ENCODE measurements around the gene CFAP52. TPM values are rescaled to one million over a fixed set of nuclear protein-coding genes. Genes with fewer than 3 reads are reported as not detected.

The CFAP52 gene
- total and polyA plus RNA-seq, 2 of the 13 experiments (the other 11 are each of a cell fraction or from before 2014, with no cell fraction given), result not detected

- DNase-seq (ENCODE audit: low spot score) (peak; percentile 6), ATAC-seq (peak; percentile 66), FAIRE-seq (no peak)
- POLR2A ChIA-PET, result no interaction called here
- peak within 1 kb of the TSS; percentile 95 for H2AFZ ChIP-seq (ENCODE audit: low read length)
- H3K4me2 ChIP-seq (ENCODE audit: low read depth, low read length), result peak within 1 kb of the TSS; percentile 91
- H3K27me3 ChIP-seq (ENCODE audit: control insufficient read depth in 1 of 2, insufficient read depth in 2 of 2, low read length in 2 of 2), result peaks cover 0 to 6% of the 10 kb centered on the region in 2 experiments; a peak in 2 of 5 replicates
- H3K4me1 ChIP-seq (ENCODE audit: insufficient read depth, low read length), result peaks cover 47% of the 10 kb centered on the region
- 4% methylated on average over 20 of the region's 72 CpGs for WGBS (ENCODE audit: low lambda C conversion rate)
- intact Hi-C loops (cut with micrococcal nuclease; ENCODE audit: unreplicated experiment), result loop anchor here (2.0 to 10.0 kb wide), 3 partner anchors 40 to 82 kb away; partner anchors contain the start of genes CFAP52 and STX8
- BruUV-seq (replicated peaks), result TSS peak; percentile 80
- H3K79me2 ChIP-seq (ENCODE audit: insufficient read depth, low read length), result no peaks in the 10 kb centered on the region
- in situ Hi-C loops (cut with HindIII; ENCODE audit: extremely low pct_ligation_motif_present, low pct_unique_long_range_greater_than_20kb), result no loop called here
- no peaks in the 10 kb centered on the region for H3K36me3 ChIP-seq (replicated peaks in 1 of 2; ENCODE audit: control insufficient read depth in 1 of 2, insufficient read depth in 2 of 2, low read length in 2 of 2)
- H3K9ac ChIP-seq (ENCODE audit: insufficient read depth, low read depth, low read length), result peak within 1 kb of the TSS; percentile 65
- no peaks in the 10 kb centered on the region for H3K9me3 ChIP-seq (ENCODE audit: low read length)
- peak within 1 kb of the TSS; percentile 61 for H3K27ac ChIP-seq (ENCODE audit: extremely low read length, insufficient read depth, low read length)
- no peaks in the 10 kb centered on the region for H4K20me1 ChIP-seq (ENCODE audit: insufficient read depth, low read length)
- CTCF ChIA-PET (ENCODE audit: low intra/inter-chr PET ratio, low total read pairs), result interaction anchor here (1.8 kb wide), 1 partner anchor 80 kb away, joined by 3 read pairs; no protein-coding TSS in a partner anchor
- peak within 1 kb of the TSS; percentile 48 to 84 (median 62) for H3K4me3 ChIP-seq (replicated peaks in 1 of 3; ENCODE audit: insufficient read depth in 1 of 3, low read depth in 2 of 3, low read length in 3 of 3)
- TF ChIP-seq, protein P1, sequence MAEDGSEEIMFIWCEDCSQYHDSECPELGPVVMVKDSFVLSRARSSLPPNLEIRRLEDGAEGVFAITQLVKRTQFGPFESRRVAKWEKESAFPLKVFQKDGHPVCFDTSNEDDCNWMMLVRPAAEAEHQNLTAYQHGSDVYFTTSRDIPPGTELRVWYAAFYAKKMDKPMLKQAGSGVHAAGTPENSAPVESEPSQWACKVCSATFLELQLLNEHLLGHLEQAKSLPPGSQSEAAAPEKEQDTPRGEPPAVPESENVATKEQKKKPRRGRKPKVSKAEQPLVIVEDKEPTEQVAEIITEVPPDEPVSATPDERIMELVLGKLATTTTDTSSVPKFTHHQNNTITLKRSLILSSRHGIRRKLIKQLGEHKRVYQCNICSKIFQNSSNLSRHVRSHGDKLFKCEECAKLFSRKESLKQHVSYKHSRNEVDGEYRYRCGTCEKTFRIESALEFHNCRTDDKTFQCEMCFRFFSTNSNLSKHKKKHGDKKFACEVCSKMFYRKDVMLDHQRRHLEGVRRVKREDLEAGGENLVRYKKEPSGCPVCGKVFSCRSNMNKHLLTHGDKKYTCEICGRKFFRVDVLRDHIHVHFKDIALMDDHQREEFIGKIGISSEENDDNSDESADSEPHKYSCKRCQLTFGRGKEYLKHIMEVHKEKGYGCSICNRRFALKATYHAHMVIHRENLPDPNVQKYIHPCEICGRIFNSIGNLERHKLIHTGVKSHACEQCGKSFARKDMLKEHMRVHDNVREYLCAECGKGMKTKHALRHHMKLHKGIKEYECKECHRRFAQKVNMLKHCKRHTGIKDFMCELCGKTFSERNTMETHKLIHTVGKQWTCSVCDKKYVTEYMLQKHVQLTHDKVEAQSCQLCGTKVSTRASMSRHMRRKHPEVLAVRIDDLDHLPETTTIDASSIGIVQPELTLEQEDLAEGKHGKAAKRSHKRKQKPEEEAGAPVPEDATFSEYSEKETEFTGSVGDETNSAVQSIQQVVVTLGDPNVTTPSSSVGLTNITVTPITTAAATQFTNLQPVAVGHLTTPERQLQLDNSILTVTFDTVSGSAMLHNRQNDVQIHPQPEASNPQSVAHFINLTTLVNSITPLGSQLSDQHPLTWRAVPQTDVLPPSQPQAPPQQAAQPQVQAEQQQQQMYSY (CRISPR knock-in tag; IDR thresholded peaks at IDR 0.05), result no peak
- TF ChIP-seq, protein P2, sequence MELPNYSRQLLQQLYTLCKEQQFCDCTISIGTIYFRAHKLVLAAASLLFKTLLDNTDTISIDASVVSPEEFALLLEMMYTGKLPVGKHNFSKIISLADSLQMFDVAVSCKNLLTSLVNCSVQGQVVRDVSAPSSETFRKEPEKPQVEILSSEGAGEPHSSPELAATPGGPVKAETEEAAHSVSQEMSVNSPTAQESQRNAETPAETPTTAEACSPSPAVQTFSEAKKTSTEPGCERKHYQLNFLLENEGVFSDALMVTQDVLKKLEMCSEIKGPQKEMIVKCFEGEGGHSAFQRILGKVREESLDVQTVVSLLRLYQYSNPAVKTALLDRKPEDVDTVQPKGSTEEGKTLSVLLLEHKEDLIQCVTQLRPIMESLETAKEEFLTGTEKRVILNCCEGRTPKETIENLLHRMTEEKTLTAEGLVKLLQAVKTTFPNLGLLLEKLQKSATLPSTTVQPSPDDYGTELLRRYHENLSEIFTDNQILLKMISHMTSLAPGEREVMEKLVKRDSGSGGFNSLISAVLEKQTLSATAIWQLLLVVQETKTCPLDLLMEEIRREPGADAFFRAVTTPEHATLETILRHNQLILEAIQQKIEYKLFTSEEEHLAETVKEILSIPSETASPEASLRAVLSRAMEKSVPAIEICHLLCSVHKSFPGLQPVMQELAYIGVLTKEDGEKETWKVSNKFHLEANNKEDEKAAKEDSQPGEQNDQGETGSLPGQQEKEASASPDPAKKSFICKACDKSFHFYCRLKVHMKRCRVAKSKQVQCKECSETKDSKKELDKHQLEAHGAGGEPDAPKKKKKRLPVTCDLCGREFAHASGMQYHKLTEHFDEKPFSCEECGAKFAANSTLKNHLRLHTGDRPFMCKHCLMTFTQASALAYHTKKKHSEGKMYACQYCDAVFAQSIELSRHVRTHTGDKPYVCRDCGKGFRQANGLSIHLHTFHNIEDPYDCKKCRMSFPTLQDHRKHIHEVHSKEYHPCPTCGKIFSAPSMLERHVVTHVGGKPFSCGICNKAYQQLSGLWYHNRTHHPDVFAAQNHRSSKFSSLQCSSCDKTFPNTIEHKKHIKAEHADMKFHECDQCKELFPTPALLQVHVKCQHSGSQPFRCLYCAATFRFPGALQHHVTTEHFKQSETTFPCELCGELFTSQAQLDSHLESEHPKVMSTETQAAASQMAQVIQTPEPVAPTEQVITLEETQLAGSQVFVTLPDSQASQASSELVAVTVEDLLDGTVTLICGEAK (IDR thresholded peaks at IDR 0.05), result no peak
- TF ChIP-seq, protein P2 (CRISPR knock-in tag; IDR thresholded peaks at IDR 0.05), result peak; percentile 47; the same call in 1 of the 2 replicates
- TF ChIP-seq ZBTB38 (CRISPR knock-in tag; IDR thresholded peaks at IDR 0.05), result peak; percentile 71
- TF ChIP-seq ZNF280D (CRISPR knock-in tag; IDR thresholded peaks at IDR 0.05), result peak; percentile 27; the same call in 1 of the 2 replicates
- TF ChIP-seq POLR2A (IDR thresholded peaks at IDR 0.05; ENCODE audit: insufficient read depth in 1 of 2, low read depth in 2 of 2, low read length in 2 of 2), result peak in 1 of 2 experiments; percentile 33; a peak in 1 of 4 replicates
These were observed 68.7 kb downstream of the CFAP52 start, which contains the start of gene USP43 for GRCh38 chr17:9644910-9645751. USP43 (plus strand) TSS chr17:9645517; CDS start chr17:9645633, 116 bp downstream.
